ENCODE data around the gene DAPK3.

Gene DAPK3

DNA sequence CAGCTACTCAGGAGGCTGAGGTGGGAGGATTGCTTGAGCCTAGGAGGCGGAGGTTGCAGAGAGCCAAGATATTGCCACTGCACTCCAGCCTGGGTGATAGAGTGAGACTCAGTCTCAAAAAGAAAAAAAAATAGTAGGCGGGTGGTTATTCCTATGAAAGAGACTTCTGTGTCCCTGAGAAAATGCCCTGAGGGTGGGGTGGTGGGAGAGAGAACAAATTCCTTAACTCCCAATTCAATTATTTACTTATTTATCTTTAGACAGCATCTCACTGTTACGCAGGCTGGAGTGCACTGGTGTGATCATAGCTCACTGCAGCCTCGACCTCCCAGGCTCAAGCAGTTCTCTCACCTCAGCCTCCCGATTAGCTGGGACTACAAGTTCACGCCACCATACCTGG is 24.7 kb upstream of the DAPK3 start:
- TF ChIP-seq EZH2phosphoT487 (IDR thresholded peaks at IDR 0.05; ENCODE audit: low read depth): no peak
- TF ChIP-seq, protein P1, sequence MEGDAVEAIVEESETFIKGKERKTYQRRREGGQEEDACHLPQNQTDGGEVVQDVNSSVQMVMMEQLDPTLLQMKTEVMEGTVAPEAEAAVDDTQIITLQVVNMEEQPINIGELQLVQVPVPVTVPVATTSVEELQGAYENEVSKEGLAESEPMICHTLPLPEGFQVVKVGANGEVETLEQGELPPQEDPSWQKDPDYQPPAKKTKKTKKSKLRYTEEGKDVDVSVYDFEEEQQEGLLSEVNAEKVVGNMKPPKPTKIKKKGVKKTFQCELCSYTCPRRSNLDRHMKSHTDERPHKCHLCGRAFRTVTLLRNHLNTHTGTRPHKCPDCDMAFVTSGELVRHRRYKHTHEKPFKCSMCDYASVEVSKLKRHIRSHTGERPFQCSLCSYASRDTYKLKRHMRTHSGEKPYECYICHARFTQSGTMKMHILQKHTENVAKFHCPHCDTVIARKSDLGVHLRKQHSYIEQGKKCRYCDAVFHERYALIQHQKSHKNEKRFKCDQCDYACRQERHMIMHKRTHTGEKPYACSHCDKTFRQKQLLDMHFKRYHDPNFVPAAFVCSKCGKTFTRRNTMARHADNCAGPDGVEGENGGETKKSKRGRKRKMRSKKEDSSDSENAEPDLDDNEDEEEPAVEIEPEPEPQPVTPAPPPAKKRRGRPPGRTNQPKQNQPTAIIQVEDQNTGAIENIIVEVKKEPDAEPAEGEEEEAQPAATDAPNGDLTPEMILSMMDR (IDR thresholded peaks at IDR 0.05; ENCODE audit: low read depth, low read length): no peak
- Histone ChIP-seq H3K27me3 (ENCODE audit: low read depth, low read length) (no peaks in the 10 kb centered on the region), H3K9ac (ENCODE audit: low read length) (no peak overlapping the region), H3K27ac (ENCODE audit: low read length) (no peak overlapping the region), H3K79me2 (ENCODE audit: low read length) (no peaks in the 10 kb centered on the region), H3K9me3 (ENCODE audit: insufficient read depth, low read length) (no peaks in the 10 kb centered on the region), H3K4me2 (ENCODE audit: low read length) (no peak overlapping the region), H3K4me3 (ENCODE audit: low read length) (no peak overlapping the region), H3K4me1 (ENCODE audit: low read length) (no peaks in the 10 kb centered on the region; the same call in 1 of the 2 replicates), H3K36me3 (replicated peaks; ENCODE audit: low read depth, low read length) (no peaks in the 10 kb centered on the region), H4K20me1 (ENCODE audit: insufficient read depth, low read length) (no peaks in the 10 kb centered on the region), H2AFZ (ENCODE audit: low read depth, low read length) (no peak overlapping the region)

DNA sequence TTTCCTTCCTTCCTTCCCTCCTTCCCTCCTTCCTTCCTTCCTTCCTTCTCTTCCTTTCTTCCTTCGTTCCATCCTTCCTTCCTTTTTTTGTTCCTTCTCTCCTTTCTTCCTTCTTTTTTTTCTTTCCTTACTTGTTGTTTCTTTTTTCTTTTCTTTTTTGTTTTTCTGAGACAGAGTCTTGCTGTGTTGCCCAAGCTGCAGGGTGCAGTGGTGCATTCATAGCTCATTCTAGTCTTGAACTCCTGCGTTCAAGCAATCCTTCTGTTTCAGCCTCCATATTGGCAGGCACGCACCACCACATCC is 19.9 kb upstream of the DAPK3 start:
- TF ChIP-seq EZH2phosphoT487 (IDR thresholded peaks at IDR 0.05; ENCODE audit: low read depth): no peak
- TF ChIP-seq, protein P1 (IDR thresholded peaks at IDR 0.05; ENCODE audit: low read depth, low read length): no peak
- Histone ChIP-seq H3K79me2 (ENCODE audit: low read length) (peaks cover 3% of the 10 kb centered on the region; the same call in 1 of the 2 replicates), H3K4me1 (ENCODE audit: low read length) (peaks cover 22% of the 10 kb centered on the region), H2AFZ (ENCODE audit: low read depth, low read length) (peak overlapping the region; percentile 69), H3K9me3 (ENCODE audit: insufficient read depth, low read length) (no peaks in the 10 kb centered on the region), H3K4me2 (ENCODE audit: low read length) (no peak overlapping the region), H3K27me3 (ENCODE audit: low read depth, low read length) (no peaks in the 10 kb centered on the region), H3K27ac (ENCODE audit: low read length) (no peak overlapping the region), H3K9ac (ENCODE audit: low read length) (no peak overlapping the region), H4K20me1 (ENCODE audit: insufficient read depth, low read length) (no peaks in the 10 kb centered on the region), H3K4me3 (ENCODE audit: low read length) (no peak overlapping the region), H3K36me3 (replicated peaks; ENCODE audit: low read depth, low read length) (no peaks in the 10 kb centered on the region)

DNA sequence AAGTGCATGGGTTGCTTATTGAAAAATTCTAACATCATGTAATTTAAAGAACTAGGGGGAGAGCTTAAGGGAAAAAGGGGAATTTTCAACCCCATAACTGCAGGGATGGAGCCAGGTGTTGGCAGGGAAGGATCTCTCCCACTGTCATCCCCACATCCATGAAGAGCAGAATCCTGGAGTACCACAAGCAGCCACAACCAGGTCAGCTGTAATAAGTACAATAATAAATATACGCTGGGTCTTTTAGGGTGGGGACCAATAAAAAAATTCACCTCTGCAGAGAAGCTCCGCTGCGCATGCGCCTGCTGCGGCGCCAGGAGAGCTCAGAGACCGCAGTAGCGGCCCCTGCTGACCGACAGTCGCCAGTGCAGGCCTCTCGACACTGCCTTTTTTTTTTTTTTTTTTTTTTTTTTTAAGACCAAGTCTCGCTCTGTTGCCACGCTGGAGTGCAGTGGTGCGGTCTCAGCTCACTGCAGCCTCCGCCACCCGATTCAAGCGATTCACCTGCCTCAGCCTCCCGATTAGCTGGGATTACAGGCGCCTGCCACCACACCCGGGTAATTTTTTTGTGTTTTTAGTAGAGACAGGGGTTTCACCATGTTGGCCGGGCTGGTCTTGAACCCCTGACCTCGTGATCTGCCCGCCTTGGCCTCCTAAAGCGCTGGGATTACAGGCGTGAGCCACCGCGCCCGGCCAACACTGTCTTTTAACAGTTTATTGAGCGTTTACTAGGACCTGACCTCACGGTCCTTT is 16.9 kb upstream of the DAPK3 start:
- Histone ChIP-seq H3K27ac (ENCODE audit: low read length) (peak overlapping the region; percentile 82), H3K4me3 (ENCODE audit: low read length) (peak overlapping the region; percentile 90), H3K79me2 (ENCODE audit: low read length) (peaks cover 29% of the 10 kb centered on the region), H3K4me1 (ENCODE audit: low read length) (peaks cover 33% of the 10 kb centered on the region), H4K20me1 (ENCODE audit: insufficient read depth, low read length) (peaks cover 24% of the 10 kb centered on the region), H3K36me3 (replicated peaks; ENCODE audit: low read depth, low read length) (peaks cover 23% of the 10 kb centered on the region), H3K4me2 (ENCODE audit: low read length) (peak overlapping the region; percentile 98), H3K27me3 (ENCODE audit: low read depth, low read length) (no peaks in the 10 kb centered on the region), H2AFZ (ENCODE audit: low read depth, low read length) (peak overlapping the region; percentile 91), H3K9ac (ENCODE audit: low read length) (peak overlapping the region; percentile 63), H3K9me3 (ENCODE audit: insufficient read depth, low read length) (no peaks in the 10 kb centered on the region)
- TF ChIP-seq EZH2phosphoT487 (IDR thresholded peaks at IDR 0.05; ENCODE audit: low read depth): no peak
- TF ChIP-seq, protein P1 (IDR thresholded peaks at IDR 0.05; ENCODE audit: low read depth, low read length): peak; percentile 51

DNA sequence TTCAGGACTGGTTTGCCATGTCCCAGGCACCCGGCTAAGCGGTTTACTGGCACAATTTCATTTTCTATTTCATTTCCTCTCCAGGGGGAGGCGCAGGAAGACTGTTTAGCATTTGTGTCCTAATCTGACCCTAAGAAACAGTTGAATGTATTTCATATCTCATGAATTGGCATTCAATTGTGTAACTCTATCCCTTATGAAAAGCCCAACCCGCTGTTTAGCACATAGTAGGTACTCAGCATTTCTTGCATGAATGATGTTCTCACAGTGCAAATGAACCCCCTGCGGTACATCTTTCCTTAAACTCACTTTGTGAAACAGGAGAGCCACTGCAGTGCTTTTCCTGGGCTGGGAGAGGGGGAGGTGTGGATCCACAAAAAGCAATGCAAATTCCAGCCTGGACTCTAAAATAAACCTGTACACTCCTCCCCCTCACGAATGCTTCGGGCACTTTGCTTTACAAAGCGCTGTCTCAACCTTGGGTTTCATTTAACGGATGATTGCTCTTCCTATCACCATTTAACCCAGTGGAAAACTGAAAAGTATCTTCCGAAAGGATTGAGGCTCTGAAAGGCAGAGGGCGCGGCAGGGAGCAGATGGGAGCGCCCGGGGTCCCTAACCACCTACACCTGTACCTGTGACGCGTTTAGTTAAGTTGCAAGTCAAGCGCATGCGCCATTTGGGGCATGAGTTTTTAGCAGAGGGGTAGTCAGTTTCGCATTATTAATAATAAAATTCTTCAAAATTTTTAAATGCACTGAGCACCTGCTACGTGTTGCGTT is 15.6 kb upstream of the DAPK3 start:
- Histone ChIP-seq H3K27ac (ENCODE audit: low read length) (peak overlapping the region; percentile 82), H2AFZ (ENCODE audit: low read depth, low read length) (peak overlapping the region; percentile 93)

More for the DNA sequence above, 15.6 kb upstream of the DAPK3 start:
- peaks cover 37% of the 10 kb centered on the region for H3K36me3 ChIP-seq (replicated peaks; ENCODE audit: low read depth, low read length)
- peak overlapping the region; percentile 90 for H3K4me3 ChIP-seq (ENCODE audit: low read length)
- peaks cover 37% of the 10 kb centered on the region for H4K20me1 ChIP-seq (ENCODE audit: insufficient read depth, low read length)
- peak overlapping the region; percentile 98 for H3K4me2 ChIP-seq (ENCODE audit: low read length)
- H3K4me1 ChIP-seq (ENCODE audit: low read length): peaks cover 33% of the 10 kb centered on the region
- no peaks in the 10 kb centered on the region for H3K9me3 ChIP-seq (ENCODE audit: insufficient read depth, low read length)
- peaks cover 42% of the 10 kb centered on the region for H3K79me2 ChIP-seq (ENCODE audit: low read length)
- no peak for TF ChIP-seq EZH2phosphoT487 (IDR thresholded peaks at IDR 0.05; ENCODE audit: low read depth)
- TF ChIP-seq, protein P1 (IDR thresholded peaks at IDR 0.05; ENCODE audit: low read depth, low read length): peak; percentile 87
- peak overlapping the region; percentile 63 for H3K9ac ChIP-seq (ENCODE audit: low read length)
- H3K27me3 ChIP-seq (ENCODE audit: low read depth, low read length): no peaks in the 10 kb centered on the region
